ENCODE measurements around the gene MAST2. TPM values are rescaled to one million over a fixed set of nuclear protein-coding genes. Genes with fewer than 3 reads are reported as not detected.

Gene MAST2
- total RNA-seq, 1 experiment from 2014 or later, result 77.0 TPM

GRCh38 chr1:45989249-45989648 lies 185.8 kb downstream of the MAST2 start:
- ChIA-PET CTCF (no interaction called here), POLR2A (no interaction called here)
- Histone ChIP-seq H3K36me3 (ENCODE audit: control insufficient read depth, insufficient read depth, low read length) (no peaks in the 10 kb centered on the region), H3K9me3 (ENCODE audit: control insufficient read depth, insufficient read depth, low read depth, low read length) (no peaks in the 10 kb centered on the region; the same call in 1 of the 2 replicates), H3K27me3 (ENCODE audit: control insufficient read depth, insufficient read depth, low read length) (no peaks in the 10 kb centered on the region), H3K4me3 (ENCODE audit: low read depth in 2 of 2, low read length in 2 of 2) (no peak overlapping the region), H3K27ac (ENCODE audit: low read length) (no peak overlapping the region), H3K4me1 (ENCODE audit: control insufficient read depth, insufficient read depth, low read length) (no peaks in the 10 kb centered on the region)
- TF ChIP-seq SIN3A (IDR thresholded peaks at IDR 0.05; ENCODE audit: borderline replicate concordance, insufficient read depth, low read depth, low read length) (no peak), REST (IDR thresholded peaks at IDR 0.05; ENCODE audit: insufficient read depth in 1 of 2, low read depth in 2 of 2, low read length in 1 of 2) (no peak), CTCF (IDR thresholded peaks at IDR 0.05) (no peak), TCF7L2 (IDR thresholded peaks at IDR 0.05; ENCODE audit: low read depth, low read length) (no peak), POLR2AphosphoS5 (IDR thresholded peaks at IDR 0.05; ENCODE audit: low read depth, low read length) (no peak)
- intact Hi-C loops (cut with micrococcal nuclease; ENCODE audit: unreplicated experiment) (no loop called here), in situ Hi-C loops (cut with HindIII; ENCODE audit: low pct_unique_long_range_greater_than_20kb, low sequenced_read_pairs) (no loop called here)
- ATAC-seq (no peak), DNase-seq (ENCODE audit: low read depth, low spot score) (no peak)
- BruUV-seq (replicated peaks), result no TSS peak

GRCh38 chr1:45994423-45994822 lies 191.0 kb downstream of the MAST2 start:
- intact Hi-C loops (cut with micrococcal nuclease; ENCODE audit: unreplicated experiment) (no loop called here), in situ Hi-C loops (cut with HindIII; ENCODE audit: low pct_unique_long_range_greater_than_20kb, low sequenced_read_pairs) (no loop called here)
- BruUV-seq (replicated peaks), result no TSS peak
- ATAC-seq, result no peak
- Histone ChIP-seq H3K27me3 (ENCODE audit: control insufficient read depth, insufficient read depth, low read length) (no peaks in the 10 kb centered on the region), H3K9me3 (ENCODE audit: control insufficient read depth, insufficient read depth, low read depth, low read length) (no peaks in the 10 kb centered on the region; the same call in 1 of the 2 replicates), H3K4me1 (ENCODE audit: control insufficient read depth, insufficient read depth, low read length) (no peaks in the 10 kb centered on the region), H3K36me3 (ENCODE audit: control insufficient read depth, insufficient read depth, low read length) (no peaks in the 10 kb centered on the region), H3K27ac (ENCODE audit: low read length) (no peak overlapping the region), H3K4me3 (ENCODE audit: low read depth in 2 of 2, low read length in 2 of 2) (no peak overlapping the region)
- TF ChIP-seq REST (IDR thresholded peaks at IDR 0.05; ENCODE audit: insufficient read depth in 1 of 2, low read depth in 2 of 2, low read length in 1 of 2) (no peak), CTCF (IDR thresholded peaks at IDR 0.05) (no peak)
- ChIA-PET POLR2A (interaction anchor here (0.6 kb wide), 1 partner anchor 12 kb away, joined by 4 read pairs; no protein-coding TSS in a partner anchor), CTCF (no interaction called here)
- DNase-seq (ENCODE audit: low read depth, low spot score), result no peak
